ENCODE results near the gene GAS6. TPM values are rescaled to one million over a fixed set of nuclear protein-coding genes. Genes with fewer than 3 reads are reported as not detected.
A peak's percentile ranks its signal among the peaks of the same experiment; 100 is the strongest.

The GAS6 gene
- total and polyA plus RNA-seq, 12 donors = 7.1 to 109 (median 82.9) TPM

DNA sequence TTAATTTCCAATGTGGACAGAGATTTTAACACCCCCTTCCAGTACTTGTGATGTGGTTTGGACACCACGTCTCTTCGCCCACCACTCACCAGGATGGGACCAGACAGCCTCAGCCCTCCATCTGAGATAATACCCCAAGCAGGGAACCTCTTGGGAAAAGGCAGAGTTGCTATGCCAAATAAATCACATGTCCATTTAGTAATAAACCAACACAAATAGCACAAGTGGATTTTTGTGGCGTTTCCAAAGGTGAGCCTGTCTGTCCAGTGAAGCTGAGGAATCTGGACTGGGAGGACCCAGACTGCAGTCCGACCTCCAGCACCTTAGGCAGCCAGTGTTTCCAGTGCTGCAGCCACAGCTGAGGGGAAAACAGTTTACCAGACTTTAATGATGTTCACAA, 34.1 kb upstream of the GAS6 start:
- Histone ChIP-seq H3K4me3 (no peak overlapping the region), H3K36me3 (replicated peaks in 1 of 2) (no peaks in the 10 kb centered on the region), H3K27me3 (peaks cover 3% of the 10 kb centered on the region), H3K27ac (no peak overlapping the region), H3K4me1 (replicated peaks in 1 of 2) (no peaks in the 10 kb centered on the region), H3K9me3 (replicated peaks in 1 of 3) (no peaks in the 10 kb centered on the region)
- TF ChIP-seq, protein P1, sequence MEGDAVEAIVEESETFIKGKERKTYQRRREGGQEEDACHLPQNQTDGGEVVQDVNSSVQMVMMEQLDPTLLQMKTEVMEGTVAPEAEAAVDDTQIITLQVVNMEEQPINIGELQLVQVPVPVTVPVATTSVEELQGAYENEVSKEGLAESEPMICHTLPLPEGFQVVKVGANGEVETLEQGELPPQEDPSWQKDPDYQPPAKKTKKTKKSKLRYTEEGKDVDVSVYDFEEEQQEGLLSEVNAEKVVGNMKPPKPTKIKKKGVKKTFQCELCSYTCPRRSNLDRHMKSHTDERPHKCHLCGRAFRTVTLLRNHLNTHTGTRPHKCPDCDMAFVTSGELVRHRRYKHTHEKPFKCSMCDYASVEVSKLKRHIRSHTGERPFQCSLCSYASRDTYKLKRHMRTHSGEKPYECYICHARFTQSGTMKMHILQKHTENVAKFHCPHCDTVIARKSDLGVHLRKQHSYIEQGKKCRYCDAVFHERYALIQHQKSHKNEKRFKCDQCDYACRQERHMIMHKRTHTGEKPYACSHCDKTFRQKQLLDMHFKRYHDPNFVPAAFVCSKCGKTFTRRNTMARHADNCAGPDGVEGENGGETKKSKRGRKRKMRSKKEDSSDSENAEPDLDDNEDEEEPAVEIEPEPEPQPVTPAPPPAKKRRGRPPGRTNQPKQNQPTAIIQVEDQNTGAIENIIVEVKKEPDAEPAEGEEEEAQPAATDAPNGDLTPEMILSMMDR (IDR thresholded peaks at IDR 0.05) = no peak
- TF ChIP-seq POLR2A (IDR thresholded peaks at IDR 0.05) = no peak
- intact Hi-C loops (cut with DNase I) = no loop called here
- WGBS, 4 donors = 72 to 80% (median 75%) methylated on average over 4 of the region's 4 CpGs
- DNase-seq = no peak

DNA sequence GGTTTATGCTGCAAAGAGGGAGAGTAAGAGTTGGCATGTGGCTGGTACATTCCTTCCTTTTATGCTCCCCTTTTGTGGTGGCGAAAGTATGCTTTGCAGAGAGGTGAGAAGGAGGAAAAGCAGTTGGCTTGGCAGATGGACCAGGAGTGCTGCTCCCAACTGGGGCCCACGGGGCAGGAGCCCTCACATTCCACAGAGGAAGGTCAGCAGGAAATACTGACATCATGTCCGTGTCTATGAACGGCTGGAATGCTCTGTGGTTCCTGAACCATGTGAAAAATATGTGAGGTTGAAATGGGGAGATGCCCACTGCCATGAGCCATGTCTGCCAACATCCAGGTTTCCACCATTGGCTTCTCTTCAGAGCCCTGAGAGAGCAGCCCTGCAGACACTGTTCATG, 33.3 kb upstream of the GAS6 start:
- WGBS, 4 donors = 51 to 60% (median 57%) methylated on average over 4 of the region's 4 CpGs
- peak in 1 of 7 donors; percentile 11 for DNase-seq
- Histone ChIP-seq H3K9me3 (replicated peaks in 1 of 3) (peaks cover 0 to 4% (median 0%) of the 10 kb centered on the region in 3 donors), H3K4me3 (no peak overlapping the region), H3K27me3 (peaks cover 3% of the 10 kb centered on the region), H3K27ac (no peak overlapping the region), H3K36me3 (replicated peaks in 1 of 2) (no peaks in the 10 kb centered on the region), H3K4me1 (replicated peaks in 1 of 2) (no peaks in the 10 kb centered on the region)
- TF ChIP-seq, protein P1 (IDR thresholded peaks at IDR 0.05) = no peak
- TF ChIP-seq POLR2A (IDR thresholded peaks at IDR 0.05) = no peak
- intact Hi-C loops (cut with DNase I) = no loop called here

DNA sequence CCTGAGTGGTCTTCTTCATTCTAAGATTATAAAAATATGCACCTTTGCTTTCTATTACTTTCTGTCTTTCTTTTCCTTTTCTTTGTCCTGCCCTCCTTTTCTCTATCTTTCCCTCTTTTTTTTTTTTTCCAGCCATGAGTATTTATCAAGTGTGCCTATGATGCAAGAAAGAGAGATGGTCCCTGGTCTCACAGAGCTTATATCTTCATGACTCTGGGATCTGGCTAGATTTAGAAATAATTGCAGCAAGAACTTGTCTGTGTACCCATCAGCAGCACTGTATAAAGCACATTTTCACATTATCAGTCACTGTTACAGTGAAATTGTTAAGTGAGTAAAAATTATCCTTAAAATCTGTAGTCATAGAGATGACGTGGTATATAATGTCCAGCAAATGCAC, 31.6 kb upstream of the GAS6 start:
- H3K27ac ChIP-seq = no peak overlapping the region
- peaks cover 0 to 8% (median 0%) of the 10 kb centered on the region in 3 donors for H3K9me3 ChIP-seq (replicated peaks in 1 of 3)
- TF ChIP-seq POLR2A (IDR thresholded peaks at IDR 0.05) = no peak
- TF ChIP-seq, protein P1 (IDR thresholded peaks at IDR 0.05) = no peak
- no peaks in the 10 kb centered on the region for H3K36me3 ChIP-seq (replicated peaks in 1 of 2)
- WGBS, 4 donors = 58 to 82% (median 65%) methylated on average over 1 of the region's 1 CpG
- H3K4me3 ChIP-seq = no peak overlapping the region
- intact Hi-C loops (cut with DNase I) = no loop called here
- DNase-seq = no peak
- H3K27me3 ChIP-seq = peaks cover 3% of the 10 kb centered on the region
- no peaks in the 10 kb centered on the region for H3K4me1 ChIP-seq (replicated peaks in 1 of 2)

DNA sequence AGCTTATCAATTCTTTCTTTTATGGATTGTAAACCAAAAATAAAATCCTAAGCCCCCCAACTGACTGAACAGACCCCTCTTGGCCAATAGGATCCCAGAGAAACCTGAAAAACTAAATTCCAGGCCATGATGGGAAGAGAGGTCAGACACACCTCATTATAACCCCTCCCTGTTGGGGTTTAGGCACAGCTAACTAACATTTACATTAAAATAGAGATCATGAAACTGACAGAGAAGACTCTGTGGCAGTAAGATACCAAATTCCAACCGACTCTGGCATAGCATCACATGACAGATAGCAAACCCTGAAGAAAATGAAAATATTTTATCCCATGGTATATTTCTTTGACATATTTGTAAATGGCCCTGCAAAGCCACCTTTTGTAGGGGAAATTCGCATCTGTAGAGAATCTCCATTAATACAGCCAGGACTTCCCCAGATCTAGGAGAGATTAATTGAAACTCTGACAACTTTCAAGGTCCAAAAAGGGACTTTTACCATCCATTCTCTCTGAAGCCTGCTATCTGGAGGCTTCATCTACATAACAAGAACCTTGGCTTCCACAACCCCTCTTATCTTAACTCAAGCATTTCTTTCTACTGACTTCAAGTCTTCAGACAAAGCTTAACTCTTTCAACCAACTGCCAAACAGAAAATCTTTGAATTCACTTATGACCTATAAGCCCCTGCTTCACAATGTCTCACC, 27.1 kb upstream of the GAS6 start:
- Histone ChIP-seq H3K4me3 (no peak overlapping the region), H3K4me1 (replicated peaks in 1 of 2) (no peaks in the 10 kb centered on the region), H3K27me3 (no peaks in the 10 kb centered on the region), H3K9me3 (replicated peaks in 1 of 3) (peaks cover 0 to 8% (median 0%) of the 10 kb centered on the region in 3 donors), H3K27ac (no peak overlapping the region), H3K36me3 (replicated peaks in 1 of 2) (no peaks in the 10 kb centered on the region)
- no peak for DNase-seq
- TF ChIP-seq, protein P1 (IDR thresholded peaks at IDR 0.05) = no peak
- no peak for TF ChIP-seq POLR2A (IDR thresholded peaks at IDR 0.05)
- 51 to 57% (median 54%) methylated on average over 2 of the region's 2 CpGs for WGBS, 4 donors
- intact Hi-C loops (cut with DNase I) = no loop called here

Measured in adrenal gland (tissue), 12 donors.